ENCODE results near the gene MAB21L4. TPM values are rescaled to one million over a fixed set of nuclear protein-coding genes. Genes with fewer than 3 reads are reported as not detected.

MAB21L4 gene
- 0.13 to 0.35 TPM (median 0.28 TPM) in 5 replicates for total RNA-seq (2022; extraction: Qiagen RNA extraction)

DNA sequence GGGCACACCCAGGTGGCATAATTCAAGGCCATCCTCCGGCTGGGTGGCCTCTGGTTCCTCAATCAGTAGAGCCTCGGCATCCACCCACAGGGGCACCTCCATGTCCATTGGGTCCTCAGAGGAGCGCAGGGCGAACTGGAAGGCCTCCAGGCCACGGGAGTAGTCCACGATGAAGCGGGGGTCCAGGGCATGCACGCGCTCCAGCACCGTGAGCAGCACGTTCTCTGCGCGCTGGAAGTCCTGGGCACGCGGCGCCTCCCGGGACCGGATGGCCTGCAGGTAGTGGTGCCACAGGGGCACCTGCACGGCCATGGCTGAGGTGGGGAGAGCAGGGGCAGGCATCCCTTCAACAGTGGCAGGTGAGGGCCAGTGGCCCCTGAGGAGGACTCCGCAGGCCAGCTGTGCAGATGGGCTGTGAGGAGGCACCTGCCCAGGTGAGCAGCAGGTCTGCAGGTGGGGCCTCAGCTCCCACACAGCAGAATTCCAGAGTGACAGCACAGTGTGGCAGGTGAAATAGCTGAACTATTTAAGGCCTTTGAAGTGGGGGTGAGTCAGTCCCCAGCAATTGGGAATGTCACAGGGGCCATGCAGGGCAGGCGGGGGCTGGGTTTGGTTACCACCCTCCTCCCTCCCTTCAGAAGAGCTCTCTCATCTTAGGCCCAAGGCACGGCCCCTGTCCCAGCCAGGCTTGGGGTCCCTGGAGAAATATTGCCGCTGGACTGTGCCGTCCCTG is at the start of gene MAB21L4:
MAB21L4 (minus strand) TSS at position 501 of the 733 bp plus-strand sequence; CDS start at position 342, 159 bp downstream.

DNA sequence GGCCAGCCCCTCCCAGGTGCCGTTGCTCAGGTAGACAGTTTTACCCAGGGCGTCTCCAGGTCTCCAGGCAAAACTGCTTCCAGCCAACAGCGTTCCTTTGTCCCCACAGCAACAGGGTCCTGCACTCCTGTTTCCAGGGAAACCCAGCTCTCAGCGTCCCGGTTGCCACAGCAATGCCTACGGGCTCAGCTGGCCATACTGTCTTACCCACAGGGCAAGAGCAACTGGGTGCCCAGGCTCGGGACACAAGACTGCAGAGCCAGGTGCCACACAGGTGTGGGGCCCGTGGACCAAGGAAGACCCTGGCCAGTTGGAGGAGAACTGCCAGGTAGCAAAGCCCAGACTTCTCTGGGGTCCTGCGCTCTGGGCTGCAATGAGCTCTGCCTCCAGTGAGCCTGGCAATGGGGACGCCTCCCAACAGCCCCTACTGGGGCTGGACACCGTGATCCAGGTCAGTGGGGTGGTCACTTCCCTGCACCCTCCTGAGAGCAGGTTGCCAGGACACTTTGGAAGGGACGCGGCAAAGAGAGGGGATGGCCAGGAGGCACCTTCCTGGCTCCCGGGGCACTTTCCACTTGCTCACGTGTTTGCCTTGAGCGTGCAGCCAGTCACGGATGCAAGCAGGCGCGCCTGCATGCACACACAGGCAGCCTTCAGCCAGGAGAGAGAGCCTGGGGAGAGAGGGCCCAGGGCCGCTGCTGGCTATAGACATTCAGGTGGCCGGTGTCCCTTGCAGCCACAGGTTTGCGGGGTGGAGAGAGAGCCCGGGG is 10.4 kb upstream of the MAB21L4 start, which contains the start of gene CROCC2:
CROCC2 (plus strand) TSS at position 196 of the 770 bp plus-strand sequence; CDS start at position 374, 178 bp downstream.

DNA sequence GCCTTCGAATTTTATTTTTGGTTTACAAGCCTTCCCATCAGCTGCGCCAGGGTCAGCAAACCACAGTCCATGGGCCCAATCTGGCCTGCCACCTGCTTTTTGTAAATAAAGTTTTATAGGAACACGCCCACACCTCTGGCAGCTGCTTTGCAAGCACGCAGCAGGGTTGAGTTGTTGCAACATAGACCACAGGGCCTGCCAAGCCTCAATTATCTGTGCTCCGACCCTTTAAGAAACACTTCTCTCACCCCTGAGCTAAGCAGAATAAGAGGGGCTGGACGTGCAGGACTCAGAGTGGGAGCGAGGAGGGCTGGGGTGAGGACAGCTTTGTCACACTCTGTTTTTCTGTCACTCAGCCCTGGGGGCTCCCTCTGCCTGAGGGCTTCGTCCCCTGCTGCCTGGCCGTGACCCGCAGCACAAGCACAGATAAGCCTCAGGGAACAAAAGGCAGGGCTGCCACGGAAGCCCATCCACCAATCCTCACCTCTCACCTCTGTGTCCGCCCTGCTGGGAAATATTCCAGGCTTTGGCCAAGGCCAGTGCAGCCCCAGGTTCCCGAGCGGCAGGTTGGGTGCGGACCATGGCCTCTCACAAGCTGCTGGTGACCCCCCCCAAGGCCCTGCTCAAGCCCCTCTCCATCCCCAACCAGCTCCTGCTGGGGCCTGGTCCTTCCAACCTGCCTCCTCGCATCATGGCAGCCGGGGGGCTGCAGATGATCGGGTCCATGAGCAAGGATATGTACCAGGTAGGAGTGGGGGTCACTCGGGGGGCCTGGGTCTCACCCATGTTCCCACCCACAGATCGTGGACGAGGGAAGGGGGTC is 27.5 kb downstream of the MAB21L4 start, which contains the start of gene AGXT:
AGXT (plus strand) TSS at position 539 of the 823 bp plus-strand sequence; CDS start at position 581, 42 bp downstream.

Other genes starting within 250 kb of the MAB21L4 start
- gene AQP12B, start 213.3 kb downstream of the MAB21L4 start, total RNA-seq (2022; extraction: Qiagen RNA extraction) = not detected in 5 replicates
- gene AQP12A, start 204.3 kb downstream of the MAB21L4 start, total RNA-seq (2022; extraction: Qiagen RNA extraction) = not detected in 5 replicates
- 0.51 to 0.84 TPM (median 0.65 TPM) in 5 replicates for gene KIF1A, start 75.9 kb downstream of the MAB21L4 start, total RNA-seq (2022; extraction: Qiagen RNA extraction)
- gene AGXT, start 27.3 kb downstream of the MAB21L4 start, total RNA-seq (2022; extraction: Qiagen RNA extraction) = not detected in 5 replicates
- not detected in 5 replicates for gene CROCC2, start 10.2 kb upstream of the MAB21L4 start, total RNA-seq (2022; extraction: Qiagen RNA extraction)
- gene SNED1, start 102.5 kb upstream of the MAB21L4 start, total RNA-seq (2022; extraction: Qiagen RNA extraction) = 0.53 to 1.5 TPM (median 1.1 TPM) in 5 replicates
- gene MTERF4, start 206.1 kb upstream of the MAB21L4 start, total RNA-seq (2022; extraction: Qiagen RNA extraction) = 21.5 to 30.0 TPM (median 24.3 TPM) in 5 replicates